ENCODE measurements around the gene MYPOP. TPM values are rescaled to one million over a fixed set of nuclear protein-coding genes. Genes with fewer than 3 reads are reported as not detected.

The MYPOP gene
- total RNA-seq, 2 donors from 2014 or later: 7.4 to 7.6 TPM

GRCh38 chr19:45866400-45867176 lies 35.8 kb downstream of the MYPOP start:
- no peaks in the 10 kb centered on the region for H3K9me3 Mint-ChIP-seq
- no peak for ATAC-seq (replicated peaks)
- peaks cover 10% of the 10 kb centered on the region for H3K36me3 Mint-ChIP-seq (ENCODE audit: low read depth)
- H3K4me3 Mint-ChIP-seq: no peak overlapping the region
- H3K27ac Mint-ChIP-seq: no peak overlapping the region
- peaks cover 4% of the 10 kb centered on the region for H3K27me3 Mint-ChIP-seq
- H3K4me1 Mint-ChIP-seq: peaks cover 11% of the 10 kb centered on the region

- H3K4me1 Mint-ChIP-seq: peaks cover 11% of the 10 kb centered on the region
- peaks cover 4% of the 10 kb centered on the region for H3K27me3 Mint-ChIP-seq
- no peak for ATAC-seq (replicated peaks)
- peak overlapping the region; percentile 93 for H3K4me3 Mint-ChIP-seq
- H3K9me3 Mint-ChIP-seq: no peaks in the 10 kb centered on the region
- peak overlapping the region; percentile 65 for H3K27ac Mint-ChIP-seq
- peaks cover 21% of the 10 kb centered on the region for H3K36me3 Mint-ChIP-seq (ENCODE audit: low read depth)
These were observed 37.0 kb downstream of the MYPOP start for GRCh38 chr19:45865269-45865948.

GRCh38 chr19:45864629-45865082 lies 37.8 kb downstream of the MYPOP start:
- peaks cover 29% of the 10 kb centered on the region for H3K36me3 Mint-ChIP-seq (ENCODE audit: low read depth)
- no peak overlapping the region for H3K27ac Mint-ChIP-seq
- ATAC-seq (replicated peaks): no peak
- H3K27me3 Mint-ChIP-seq: peaks cover 4% of the 10 kb centered on the region
- H3K4me1 Mint-ChIP-seq: peaks cover 11% of the 10 kb centered on the region
- peak overlapping the region; percentile 93 for H3K4me3 Mint-ChIP-seq
- no peaks in the 10 kb centered on the region for H3K9me3 Mint-ChIP-seq

GRCh38 chr19:45863840-45864628 lies 38.4 kb downstream of the MYPOP start, which contains the start of gene FOXA3:
FOXA3 (plus strand) TSS chr19:45864326; CDS start chr19:45864457, 131 bp downstream.
- peak within 1 kb of the TSS; percentile 93 for H3K4me3 Mint-ChIP-seq
- H3K4me1 Mint-ChIP-seq: peaks cover 11% of the 10 kb centered on the region
- peaks cover 35% of the 10 kb centered on the region for H3K36me3 Mint-ChIP-seq (ENCODE audit: low read depth)
- H3K9me3 Mint-ChIP-seq: no peaks in the 10 kb centered on the region
- H3K27ac Mint-ChIP-seq: peak within 1 kb of the TSS; percentile 92
- peak; percentile 56 for ATAC-seq (replicated peaks)
- peaks cover 4% of the 10 kb centered on the region for H3K27me3 Mint-ChIP-seq

- Mint-ChIP-seq H3K27ac (peak overlapping the region; percentile 92), H3K9me3 (no peaks in the 10 kb centered on the region), H3K4me1 (peaks cover 12% of the 10 kb centered on the region), H3K27me3 (peaks cover 4% of the 10 kb centered on the region), H3K4me3 (peak overlapping the region; percentile 93), H3K36me3 (ENCODE audit: low read depth) (peaks cover 42% of the 10 kb centered on the region)
- no peak for ATAC-seq (replicated peaks)
These were observed 39.0 kb downstream of the MYPOP start for GRCh38 chr19:45863335-45863839.

- no peaks in the 10 kb centered on the region for H3K9me3 Mint-ChIP-seq
These were observed 39.7 kb downstream of the MYPOP start, which contains the start of gene SYMPK for GRCh38 chr19:45862564-45863334. SYMPK (minus strand) TSS chr19:45863147; CDS start chr19:45854495, 8,652 bp downstream.

GRCh38 chr19:45862271-45862563 lies 40.2 kb downstream of the MYPOP start:
- no peaks in the 10 kb centered on the region for H3K9me3 Mint-ChIP-seq
- peak overlapping the region; percentile 92 for H3K27ac Mint-ChIP-seq
- no peak for ATAC-seq (replicated peaks)
- peaks cover 4% of the 10 kb centered on the region for H3K27me3 Mint-ChIP-seq
- peaks cover 53% of the 10 kb centered on the region for H3K36me3 Mint-ChIP-seq (ENCODE audit: low read depth)
- peak overlapping the region; percentile 93 for H3K4me3 Mint-ChIP-seq
- peaks cover 16% of the 10 kb centered on the region for H3K4me1 Mint-ChIP-seq

More at GRCh38 chr19:45862564-45863334, 39.7 kb downstream of the MYPOP start, which contains the start of gene SYMPK:
- Mint-ChIP-seq H3K36me3 (ENCODE audit: low read depth) (peaks cover 48% of the 10 kb centered on the region), H3K27me3 (peaks cover 4% of the 10 kb centered on the region), H3K27ac (peak within 1 kb of the TSS; percentile 92), H3K4me3 (peak within 1 kb of the TSS; percentile 93), H3K4me1 (peaks cover 16% of the 10 kb centered on the region)
- peak; percentile 97 for ATAC-seq (replicated peaks)

- peaks cover 16% of the 10 kb centered on the region for H3K4me1 Mint-ChIP-seq
These were observed 41.8 kb downstream of the MYPOP start for GRCh38 chr19:45860359-45861259.

GRCh38 chr19:45854167-45854778 lies 48.1 kb downstream of the MYPOP start:
- Mint-ChIP-seq H3K4me3 (no peak overlapping the region), H3K4me1 (peaks cover 10% of the 10 kb centered on the region), H3K27me3 (no peaks in the 10 kb centered on the region), H3K27ac (no peak overlapping the region), H3K9me3 (no peaks in the 10 kb centered on the region), H3K36me3 (ENCODE audit: low read depth) (peaks cover 96% of the 10 kb centered on the region)
- no peak for ATAC-seq (replicated peaks)

More at GRCh38 chr19:45860359-45861259, 41.8 kb downstream of the MYPOP start:
- ATAC-seq (replicated peaks): no peak
- Mint-ChIP-seq H3K27ac (no peak overlapping the region), H3K4me3 (peak overlapping the region; percentile 93), H3K27me3 (peaks cover 2% of the 10 kb centered on the region), H3K9me3 (no peaks in the 10 kb centered on the region), H3K36me3 (ENCODE audit: low read depth) (peaks cover 66% of the 10 kb centered on the region)

- H3K27ac Mint-ChIP-seq: no peak overlapping the region
- no peaks in the 10 kb centered on the region for H3K27me3 Mint-ChIP-seq
- peaks cover 6% of the 10 kb centered on the region for H3K4me1 Mint-ChIP-seq
- peaks cover 96% of the 10 kb centered on the region for H3K36me3 Mint-ChIP-seq (ENCODE audit: low read depth)
- no peaks in the 10 kb centered on the region for H3K9me3 Mint-ChIP-seq
- no peak for ATAC-seq (replicated peaks)
- no peak overlapping the region for H3K4me3 Mint-ChIP-seq
These were observed 49.4 kb downstream of the MYPOP start for GRCh38 chr19:45852983-45853382.

- Mint-ChIP-seq H3K36me3 (ENCODE audit: low read depth) (peaks cover 96% of the 10 kb centered on the region), H3K27me3 (no peaks in the 10 kb centered on the region), H3K4me1 (peaks cover 6% of the 10 kb centered on the region), H3K27ac (no peak overlapping the region), H3K9me3 (no peaks in the 10 kb centered on the region), H3K4me3 (no peak overlapping the region)
- ATAC-seq (replicated peaks): no peak
These were observed 50.2 kb downstream of the MYPOP start for GRCh38 chr19:45852145-45852750.

- Mint-ChIP-seq H3K27me3 (no peaks in the 10 kb centered on the region), H3K9me3 (no peaks in the 10 kb centered on the region), H3K4me1 (peaks cover 6% of the 10 kb centered on the region), H3K36me3 (ENCODE audit: low read depth) (peaks cover 99% of the 10 kb centered on the region), H3K4me3 (no peak overlapping the region), H3K27ac (no peak overlapping the region)
- no peak for ATAC-seq (replicated peaks)
These were observed 53.5 kb downstream of the MYPOP start for GRCh38 chr19:45848922-45849321.

Data from activated T-helper 17 cell treated with anti-CD3 and anti-CD28 coated beads, Interleukin-2, amount 50 U/mL, for 72 hours (primary cell).